Activated CD8-positive, alpha-beta memory T cell treated with anti-CD3 and anti-CD28 coated beads, Interleukin-2, amount 50 U/mL, for 24 hours (primary cell): ENCODE results near the gene DBF4.
"Not testable (repeated sequence)": the region's sequence is repeated elsewhere in the genome, so short reads cannot be mapped to it uniquely, and the experiment has no call there.

Experiments used
- DNase-seq: peaks from one replicate; pipeline ENCODE4 v3.0.0-alpha.2; 2020; ENCODE audit errors: extremely low read depth

Gene DBF4

DNA sequence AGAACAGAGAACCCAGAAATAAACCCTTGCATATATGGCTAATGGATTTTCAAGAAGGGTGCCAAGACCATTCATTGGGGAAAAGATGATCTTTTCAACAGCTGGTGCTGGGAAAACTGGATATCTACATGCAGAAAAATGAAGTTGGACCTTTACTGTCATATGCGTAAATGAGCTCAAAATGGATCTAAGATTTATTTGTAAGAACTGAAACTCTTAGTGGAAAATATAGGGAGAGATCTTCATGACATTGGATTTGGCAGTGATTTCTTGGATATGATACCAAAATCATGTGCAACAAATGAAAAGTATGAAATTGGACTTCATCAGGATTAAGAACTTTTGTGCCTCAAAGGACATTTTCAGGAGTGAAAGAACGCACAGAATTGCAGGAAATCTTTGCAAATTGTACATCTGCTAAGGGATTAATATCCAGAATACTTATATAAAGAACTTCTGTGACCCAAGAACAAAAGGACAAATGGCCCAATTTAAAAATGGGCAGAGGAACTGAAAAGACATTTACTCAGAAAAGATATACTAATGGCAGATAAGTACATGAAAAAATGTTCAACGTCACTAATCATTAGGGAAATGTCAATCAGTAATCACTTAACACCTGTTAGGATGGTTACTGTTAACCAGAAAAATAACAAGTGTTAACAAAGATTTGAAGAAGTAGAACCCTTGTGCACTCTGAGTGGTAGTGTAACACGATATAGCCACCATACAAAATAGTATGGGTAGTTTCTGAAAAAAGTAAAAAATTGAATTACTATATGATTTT, 6.1 kb downstream of the DBF4 start:
- DNase-seq: no peak

DNA sequence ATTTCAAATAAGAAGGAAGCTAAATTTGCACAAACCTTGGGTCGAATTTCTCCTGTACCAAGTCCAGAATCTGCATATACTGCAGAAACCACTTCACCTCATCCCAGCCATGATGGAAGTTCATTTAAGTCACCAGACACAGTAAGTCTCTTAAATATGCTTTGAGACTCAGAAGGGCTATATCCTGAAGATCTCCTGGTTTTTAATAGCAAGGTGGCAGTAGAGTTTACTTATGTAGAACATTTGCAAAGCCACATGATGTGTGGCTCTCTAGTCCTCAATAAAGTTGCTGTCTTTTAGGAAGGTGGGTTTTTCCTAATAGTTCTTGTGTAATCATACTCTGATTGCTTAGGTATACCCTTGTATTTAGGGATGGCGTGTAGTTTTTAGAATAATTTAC, 8.7 kb downstream of the DBF4 start:
- no peak for DNase-seq

DNA sequence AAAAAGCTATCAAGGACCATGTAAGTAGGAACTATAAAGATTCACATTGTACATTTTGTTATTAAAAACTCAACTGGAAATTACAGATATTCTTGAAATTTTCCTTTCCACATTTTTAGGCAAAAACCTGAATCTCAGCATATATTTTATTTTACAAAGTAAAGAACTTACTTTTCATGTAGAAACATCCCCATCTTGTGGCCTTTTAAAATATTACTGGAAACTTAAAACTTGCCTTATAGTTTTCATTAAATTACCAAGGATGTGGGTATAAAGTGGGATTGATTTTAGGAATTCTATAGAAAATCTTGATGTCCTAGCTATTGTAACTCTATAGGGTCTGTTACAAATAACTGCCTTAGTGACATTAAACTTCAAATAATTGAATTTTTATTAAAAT, 10.6 kb downstream of the DBF4 start:
- DNase-seq: no peak

DNA sequence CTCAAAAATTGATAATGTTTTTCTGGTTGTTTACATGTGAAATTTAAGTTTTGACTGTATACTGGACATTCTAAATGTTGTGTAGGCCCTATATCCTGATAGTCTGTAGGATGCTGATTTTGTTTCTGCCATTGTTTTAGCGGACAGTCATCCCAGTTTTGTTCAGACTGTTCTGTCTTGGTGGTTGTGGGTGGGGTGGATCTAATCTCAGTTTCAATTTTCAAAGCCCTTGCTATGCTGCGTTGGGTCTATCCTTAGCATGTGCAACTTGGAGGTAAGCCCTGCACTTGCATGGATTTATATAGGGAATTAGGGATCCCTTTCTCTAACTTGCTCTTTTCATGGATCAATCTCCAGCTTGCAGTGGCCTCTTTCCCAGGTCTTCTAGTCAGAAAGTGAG, 19.1 kb downstream of the DBF4 start:
- no peak for DNase-seq

DNA sequence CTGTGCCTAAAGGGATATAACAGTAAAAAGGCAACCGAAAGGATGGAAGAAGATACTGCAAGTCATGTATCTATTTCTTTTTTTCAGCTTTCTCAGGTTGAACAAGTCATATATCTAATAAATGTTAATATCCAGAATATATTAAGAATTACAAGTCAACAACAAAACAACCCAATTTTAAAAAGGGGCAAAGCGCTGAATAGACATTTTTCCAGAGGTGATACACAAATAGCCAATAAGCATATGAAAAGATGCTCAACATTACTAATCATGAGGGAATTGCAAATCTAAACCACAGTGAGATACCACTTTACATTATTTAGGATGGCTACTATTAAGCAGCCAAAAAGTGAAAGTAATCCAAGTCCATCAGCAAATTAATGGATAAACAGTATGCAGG, 23.0 kb downstream of the DBF4 start:
- no peak for DNase-seq

DNA sequence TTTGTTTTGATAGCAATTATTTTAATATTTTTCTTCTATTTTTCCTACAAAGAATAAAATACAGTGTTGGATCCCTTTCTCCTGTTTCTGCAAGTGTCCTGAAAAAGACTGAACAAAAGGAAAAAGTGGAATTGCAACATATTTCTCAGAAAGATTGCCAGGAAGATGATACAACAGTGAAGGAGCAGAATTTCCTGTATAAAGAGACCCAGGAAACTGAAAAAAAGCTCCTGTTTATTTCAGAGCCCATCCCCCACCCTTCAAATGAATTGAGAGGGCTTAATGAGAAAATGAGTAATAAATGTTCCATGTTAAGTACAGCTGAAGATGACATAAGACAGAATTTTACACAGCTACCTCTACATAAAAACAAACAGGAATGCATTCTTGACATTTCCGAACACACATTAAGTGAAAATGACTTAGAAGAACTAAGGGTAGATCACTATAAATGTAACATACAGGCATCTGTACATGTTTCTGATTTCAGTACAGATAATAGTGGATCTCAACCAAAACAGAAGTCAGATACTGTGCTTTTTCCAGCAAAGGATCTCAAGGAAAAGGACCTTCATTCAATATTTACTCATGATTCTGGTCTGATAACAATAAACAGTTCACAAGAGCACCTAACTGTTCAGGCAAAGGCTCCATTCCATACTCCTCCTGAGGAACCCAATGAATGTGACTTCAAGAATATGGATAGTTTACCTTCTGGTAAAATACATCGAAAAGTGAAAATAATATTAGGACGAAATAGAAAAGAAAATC, 31.0 kb downstream of the DBF4 start:
- not testable (repeated sequence) for DNase-seq

DNA sequence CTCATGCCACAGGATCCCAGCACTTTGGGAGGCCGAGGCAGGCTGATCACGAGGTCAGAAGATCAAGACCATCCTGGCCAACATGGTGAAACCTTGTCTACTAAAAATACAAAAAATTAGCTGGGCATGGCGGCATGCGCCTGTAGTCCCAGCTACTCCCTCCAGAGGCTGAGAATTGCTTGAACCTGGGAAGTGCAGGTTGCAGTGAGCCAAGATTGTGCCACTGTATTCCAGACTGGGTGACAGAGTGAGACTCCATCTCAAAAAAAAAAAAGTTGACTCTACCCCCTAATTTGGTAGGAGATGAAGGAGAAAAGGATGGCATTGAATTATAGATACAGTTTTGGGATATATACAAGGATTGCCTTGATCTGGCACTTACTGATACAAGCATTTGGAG, 32.5 kb downstream of the DBF4 start:
- not testable (repeated sequence) for DNase-seq

DNA sequence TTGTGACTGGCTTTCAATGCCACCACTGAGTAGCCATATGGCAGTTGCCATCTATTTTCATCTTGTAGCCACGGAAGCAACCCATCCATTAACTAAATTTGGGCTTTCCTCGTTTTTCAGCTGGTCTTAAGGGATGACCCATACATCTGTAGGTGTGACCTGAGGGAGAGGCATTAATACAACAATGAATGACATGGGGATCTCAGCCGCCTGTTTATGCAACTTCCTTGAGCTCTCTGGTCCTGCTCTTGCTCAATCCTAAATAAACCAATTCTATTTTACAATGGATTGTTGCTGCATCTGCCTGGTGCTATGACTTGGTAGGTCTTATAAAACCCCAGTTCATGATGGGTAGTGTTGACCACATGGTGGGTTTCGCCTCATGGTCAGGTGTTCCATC, 35.8 kb downstream of the DBF4 start:
- DNase-seq: no peak

DNA sequence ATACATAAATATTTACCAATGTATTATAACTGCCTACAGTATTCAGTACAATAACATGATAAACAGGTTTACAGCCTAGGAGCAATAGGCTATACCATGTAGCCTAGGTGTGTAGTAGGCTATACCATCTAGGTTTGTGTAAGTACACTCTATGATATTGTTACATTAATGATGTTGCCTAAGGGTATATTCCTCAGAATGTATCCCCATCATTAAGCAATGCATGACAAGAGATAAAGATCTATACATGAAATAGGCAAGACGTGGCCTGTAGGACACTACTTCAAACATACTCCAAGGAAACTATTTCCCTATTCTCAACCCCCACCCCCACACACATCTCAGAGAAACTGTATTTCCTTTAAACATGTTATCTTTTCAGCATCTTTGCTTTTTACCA, 42.4 kb downstream of the DBF4 start:
- no peak for DNase-seq

DNA sequence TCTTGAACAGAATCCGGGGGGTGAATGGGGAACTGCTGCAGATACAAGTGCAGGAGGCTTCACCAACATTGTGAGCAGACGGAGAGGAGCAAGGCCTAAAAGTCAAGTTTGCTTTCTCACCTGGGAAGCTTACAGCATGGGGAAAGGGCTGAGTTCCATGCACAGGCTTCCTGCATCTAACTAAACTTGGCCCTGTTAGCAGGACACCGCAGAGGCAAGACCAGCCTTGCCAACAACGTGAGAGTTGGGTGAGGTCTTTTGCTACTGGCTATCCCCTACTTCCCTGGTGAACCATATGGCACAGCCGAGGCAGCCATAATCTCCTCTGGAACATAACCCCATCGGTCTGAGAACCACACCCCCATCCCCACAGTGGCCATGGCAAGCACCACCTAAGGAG, 43.6 kb downstream of the DBF4 start:
- no peak for DNase-seq

DNA sequence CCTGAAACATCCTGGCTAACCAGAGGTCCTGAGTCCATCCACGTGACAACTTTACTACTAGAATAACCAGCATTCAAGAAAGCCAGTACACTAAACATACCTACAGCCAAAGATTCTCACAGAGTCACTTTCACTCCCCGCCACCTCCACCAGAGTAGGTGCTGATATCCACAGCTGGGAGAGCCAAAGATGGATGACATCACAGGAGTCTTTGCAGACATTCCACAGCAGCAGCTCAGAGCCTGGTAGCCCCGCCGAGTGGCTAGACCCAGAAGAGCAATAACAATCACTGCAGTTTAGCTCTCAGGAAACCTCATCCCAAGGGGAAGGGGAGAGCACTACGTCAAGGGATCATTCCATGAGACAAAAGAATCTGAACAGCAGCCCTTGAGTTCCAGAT, 44.3 kb downstream of the DBF4 start:
- no peak for DNase-seq

DNA sequence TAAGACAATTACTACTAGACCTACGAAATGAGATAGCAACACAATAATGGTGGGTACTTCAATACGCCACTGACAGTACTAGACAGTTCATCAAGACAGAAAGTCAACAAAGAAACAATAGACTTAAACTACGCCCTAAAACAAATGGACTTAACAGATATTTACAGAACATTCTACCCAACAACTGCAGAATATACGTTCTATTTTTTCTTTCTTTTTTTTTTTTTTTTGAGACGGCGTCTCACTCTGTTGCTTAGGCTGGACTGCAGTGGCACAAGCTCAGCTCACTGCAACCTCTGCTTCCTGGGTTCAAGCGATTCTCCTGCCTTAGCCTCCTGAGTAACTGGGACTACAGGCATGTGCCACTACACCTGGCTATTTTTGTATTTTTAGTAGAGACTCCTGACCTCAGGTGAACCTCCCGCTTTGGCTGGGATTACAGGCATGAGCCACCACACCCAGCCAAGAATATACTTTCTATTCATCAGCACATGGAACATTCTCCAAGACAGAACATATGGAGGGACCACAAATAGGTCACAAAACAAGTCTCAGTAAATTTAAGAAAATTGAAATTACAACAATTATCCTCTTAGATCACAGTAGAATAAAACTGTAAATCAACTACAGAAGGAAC, 46.6 kb downstream of the DBF4 start:
- not testable (repeated sequence) for DNase-seq

DNA sequence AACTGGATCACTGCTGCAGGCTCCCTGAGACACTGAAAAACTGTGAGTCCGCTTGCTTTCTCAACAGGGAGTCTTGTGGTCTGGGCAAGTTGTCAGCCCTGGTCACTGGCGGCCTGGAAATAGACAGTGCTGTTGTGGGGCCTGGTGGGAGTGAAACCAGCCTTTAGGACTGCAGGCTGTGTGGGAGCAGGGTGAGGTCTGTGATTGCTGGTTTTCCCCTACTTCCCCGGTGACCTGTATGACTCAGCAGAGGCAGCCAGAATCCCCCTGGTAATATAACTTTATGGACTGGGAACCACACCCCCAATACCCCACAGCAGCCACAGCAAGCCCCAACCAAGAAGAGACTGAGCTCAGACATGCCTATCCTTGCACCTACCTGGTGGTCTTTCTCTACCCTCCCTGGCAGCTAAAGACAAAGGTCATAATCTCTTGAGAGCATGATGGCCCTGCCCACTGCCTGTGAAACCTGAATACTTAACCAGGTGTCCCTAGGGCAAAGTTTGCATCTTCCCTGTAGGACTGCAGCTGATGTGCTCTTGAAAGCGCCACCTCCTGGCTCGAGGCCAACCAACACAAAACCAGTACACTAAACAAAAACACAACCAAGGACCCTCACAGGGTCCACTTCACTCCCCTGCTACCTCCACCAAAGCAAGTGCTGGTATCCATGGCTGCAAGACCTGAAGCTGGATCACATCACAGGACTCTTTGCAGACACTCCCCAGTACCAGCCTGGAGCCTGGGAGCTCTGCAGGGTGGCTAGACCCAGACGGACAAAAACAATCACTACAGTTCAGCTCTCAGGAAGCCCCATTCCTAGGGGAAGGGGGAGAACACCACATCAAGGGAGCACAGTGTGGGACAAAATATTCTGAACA, 50.5 kb downstream of the DBF4 start:
- DNase-seq: no peak

DNA sequence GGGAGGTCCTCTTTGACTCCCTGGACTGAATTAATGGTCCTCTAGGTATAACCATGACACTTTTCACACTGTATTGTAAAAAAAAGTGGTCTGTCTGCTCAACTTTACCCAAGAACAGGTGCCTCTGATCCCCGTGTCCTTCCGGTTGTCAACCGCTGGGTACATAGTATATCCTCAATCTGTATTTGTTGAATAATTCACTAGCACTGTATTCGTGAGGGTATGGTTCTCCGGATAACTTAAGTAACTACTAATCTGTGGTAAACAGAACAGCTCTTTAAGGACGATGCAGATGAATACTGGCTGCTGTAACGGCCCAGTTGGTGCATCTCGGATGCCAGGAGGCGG, 57.3 kb downstream of the DBF4 start:
- no peak for DNase-seq

DNA sequence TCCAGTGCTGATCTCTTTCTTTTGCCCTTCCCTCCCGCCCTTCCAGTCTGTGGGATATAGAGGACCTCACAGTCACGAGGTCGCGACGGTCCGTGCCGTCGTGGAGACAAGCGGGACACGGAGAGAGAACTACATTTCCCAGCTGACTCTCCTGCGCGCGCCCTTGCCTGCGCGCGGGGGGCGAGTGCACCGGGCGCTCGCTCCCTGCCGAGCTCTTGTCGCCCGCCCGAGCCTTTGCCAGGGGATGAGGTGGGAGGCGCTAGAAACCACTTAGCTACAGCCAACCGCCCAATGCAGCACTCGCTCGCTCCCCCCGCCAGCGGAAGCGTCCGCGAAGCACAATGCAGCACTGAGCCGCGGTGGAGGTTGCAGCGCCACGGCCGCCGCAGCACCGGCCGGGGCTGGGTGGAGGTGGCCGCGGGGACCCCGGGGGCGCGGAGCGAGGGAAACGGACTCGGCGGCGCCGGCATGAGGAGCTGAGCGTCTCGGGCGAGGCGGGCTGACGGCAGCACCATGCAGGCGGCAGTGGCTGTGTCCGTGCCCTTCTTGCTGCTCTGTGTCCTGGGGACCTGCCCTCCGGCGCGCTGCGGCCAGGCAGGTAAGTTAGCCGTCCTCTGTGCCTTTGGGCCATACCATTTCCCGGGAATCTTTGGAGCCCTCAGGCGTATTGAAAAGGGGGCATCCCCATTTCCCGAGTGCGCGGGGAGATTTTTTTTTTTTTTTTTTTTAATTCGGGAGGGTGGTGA, 57.8 kb downstream of the DBF4 start, which contains the start of gene ADAM22:
Gene ADAM22 (plus strand): TSS at position 299 of the 746 bp plus-strand sequence. CDS start 215 bp downstream, at position 514.
- peak; percentile 69 for DNase-seq

DNA sequence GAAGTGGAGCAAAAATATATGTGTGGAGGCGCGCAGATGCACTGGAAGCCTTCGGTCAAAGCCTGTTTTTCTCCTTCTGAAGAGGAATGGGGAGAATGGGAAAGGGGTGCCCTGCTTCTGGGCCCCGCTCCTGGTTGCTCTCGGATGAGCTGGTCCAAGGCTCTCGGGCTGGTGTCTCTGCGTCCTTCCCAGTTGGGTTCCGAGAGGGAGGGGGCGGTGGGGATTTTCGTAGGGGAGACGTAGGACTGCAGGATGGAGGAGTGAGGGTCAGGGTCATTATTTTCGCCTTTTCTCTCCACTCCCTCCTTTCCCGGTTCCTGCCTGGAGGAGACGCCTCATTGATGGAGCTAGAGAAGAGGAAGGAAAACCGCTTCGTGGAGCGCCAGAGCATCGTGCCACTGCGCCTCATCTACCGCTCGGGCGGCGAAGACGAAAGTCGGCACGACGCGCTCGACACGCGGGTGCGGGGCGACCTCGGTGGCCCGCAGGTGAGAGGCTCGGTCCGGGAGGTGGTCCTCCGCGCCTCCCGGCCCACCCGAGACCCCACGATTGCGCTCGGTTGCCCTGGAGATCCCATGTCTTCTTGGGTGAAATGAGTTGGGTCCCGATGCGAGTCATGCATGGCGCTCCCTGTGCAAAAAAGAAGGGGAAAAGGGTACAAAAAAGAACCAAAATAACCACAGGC, 58.5 kb downstream of the DBF4 start:
- DNase-seq: no peak

DNA sequence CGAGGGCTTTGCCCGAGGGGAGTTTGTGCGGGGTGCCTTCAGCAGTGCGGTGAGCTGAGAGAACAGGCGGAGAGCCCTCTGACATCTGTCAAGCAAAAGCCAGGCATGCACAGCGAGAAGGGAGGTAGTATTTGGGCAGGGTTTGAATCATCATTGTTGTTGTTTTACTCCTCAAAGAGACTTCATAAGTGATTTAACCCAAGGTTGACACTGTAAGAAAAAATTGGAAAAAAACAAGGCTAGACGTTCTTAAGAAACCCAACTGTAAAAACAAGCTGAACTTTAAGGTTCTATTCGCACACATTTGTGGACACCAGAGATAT, 59.1 kb downstream of the DBF4 start:
- no peak for DNase-seq

DNA sequence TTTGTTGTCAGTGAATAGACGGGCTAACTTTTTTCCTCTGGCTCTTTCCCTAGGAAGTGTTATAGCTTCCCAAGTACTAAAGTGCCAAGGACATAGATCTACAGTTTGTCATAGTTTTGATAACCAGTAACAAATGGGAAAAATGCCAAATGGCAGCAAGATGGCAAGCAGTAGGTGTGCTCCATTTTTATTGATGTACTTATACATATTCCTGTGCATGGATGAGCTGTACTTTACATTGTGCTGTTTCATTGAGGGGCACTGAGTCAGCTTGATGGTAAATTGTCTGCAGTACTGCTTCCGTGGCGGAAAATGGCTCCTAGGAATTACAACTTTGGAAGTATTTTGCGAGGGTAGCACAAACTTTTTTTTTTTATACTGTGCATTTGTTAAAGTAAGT, 64.8 kb downstream of the DBF4 start:
- DNase-seq: no peak

DNA sequence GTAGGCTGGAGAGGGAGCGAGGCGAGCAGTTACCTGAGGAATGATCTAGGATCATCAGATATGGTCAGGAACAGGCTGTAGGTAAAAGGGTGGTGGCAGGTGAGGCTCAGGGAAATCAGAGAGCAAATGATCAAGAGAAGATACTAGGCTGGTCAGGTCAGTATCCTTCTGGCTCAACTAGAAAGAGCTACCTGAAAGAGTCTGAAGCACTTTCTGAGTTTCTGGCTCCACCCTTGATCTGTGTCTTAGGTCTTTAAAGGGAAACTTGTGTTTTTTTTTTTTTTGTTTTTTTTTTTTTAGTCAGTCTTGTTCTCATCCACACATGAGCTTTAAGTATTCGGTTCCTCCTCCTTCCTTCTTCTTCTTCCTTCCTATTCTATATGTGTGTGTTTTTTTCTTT, 68.3 kb downstream of the DBF4 start:
- DNase-seq: no peak

DNA sequence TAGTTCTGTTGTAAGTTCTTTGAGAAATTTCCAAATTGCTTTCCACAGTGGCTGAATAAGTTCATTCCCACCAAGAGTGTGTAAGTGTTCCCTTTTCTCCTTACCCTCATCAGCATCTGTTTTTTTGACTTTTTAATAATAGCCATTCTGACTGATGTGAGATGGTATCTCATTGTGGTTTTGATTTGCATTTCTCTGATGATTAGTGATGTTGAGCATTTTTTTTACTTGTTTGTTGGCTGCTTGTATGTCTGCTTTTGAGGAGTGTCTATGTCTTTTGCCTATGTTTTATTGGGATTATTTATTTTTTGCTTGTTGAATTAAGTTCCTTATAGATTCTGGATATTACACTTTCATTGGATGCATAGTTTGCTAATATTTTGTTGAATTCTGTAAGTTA, 69.6 kb downstream of the DBF4 start:
- not testable (repeated sequence) for DNase-seq

DNA sequence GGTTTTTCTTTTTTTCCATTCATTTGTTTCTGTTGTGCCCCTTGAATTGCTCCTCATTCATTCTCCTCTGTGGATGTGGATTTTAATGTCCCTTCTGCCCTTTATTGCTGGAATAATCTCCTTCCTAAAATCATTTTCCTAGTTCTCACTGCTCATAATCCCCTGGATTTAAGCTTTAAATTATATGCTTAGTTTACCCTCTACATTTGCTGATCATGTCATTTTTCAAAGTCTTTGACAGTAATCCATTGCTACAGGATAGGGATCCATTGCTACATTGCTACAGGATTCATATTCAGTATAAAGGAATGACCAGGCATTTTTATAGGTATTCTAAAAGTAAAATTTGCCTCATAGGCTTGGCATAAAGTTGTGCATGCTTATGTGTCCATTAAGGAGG, 72.1 kb downstream of the DBF4 start:
- no peak for DNase-seq
